ENCODE data around the gene SHISA6.

- TF ChIP-seq CTCF (IDR thresholded peaks at IDR 0.05), result no peak
- no peak for TF ChIP-seq EP300 (IDR thresholded peaks at IDR 0.05; ENCODE audit: low read depth)
Measured at GRCh38 chr17:11490171-11490755, 249.2 kb downstream of the SHISA6 start.

Data from transverse colon (tissue), 3 donors.